SIG-M5 treated with dmso at 0.1 percent for 504 hours (cell line): Measurements from ENCODE around the gene AXIN2.
"Not testable (repeated sequence)": the region's sequence is repeated elsewhere in the genome, so short reads cannot be mapped to it uniquely, and the experiment has no call there.

Source experiments
- DNase-seq: peaks from one replicate; lab custom pipeline; 2025; ENCODE audit not compliant: unreplicated experiment; lab: John Stamatoyannopoulos, UW

AXIN2 gene

GRCh38 chr17:65523853-65524664 is 37.4 kb downstream of the AXIN2 start:
- DNase-seq: no peak

DNA sequence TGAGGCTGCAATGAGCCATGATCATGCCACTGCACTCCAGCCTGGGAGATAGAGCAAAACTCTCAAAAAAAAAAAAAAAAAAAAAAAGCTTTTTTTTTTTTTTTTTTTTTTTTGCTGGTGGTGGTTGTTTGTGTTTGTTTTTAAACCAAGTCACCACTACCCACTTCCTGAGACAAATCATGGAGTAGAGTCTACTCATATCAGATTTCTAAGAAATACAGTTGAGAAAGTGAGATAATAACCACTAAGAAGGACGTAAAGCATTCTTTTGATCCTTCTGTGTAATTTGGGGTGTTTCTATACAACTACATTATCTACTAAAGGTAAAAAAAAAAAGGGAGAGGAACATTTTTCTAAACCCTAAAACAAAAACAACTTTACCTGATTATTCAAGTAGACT is 38.0 kb downstream of the AXIN2 start:
- DNase-seq: no peak

DNA sequence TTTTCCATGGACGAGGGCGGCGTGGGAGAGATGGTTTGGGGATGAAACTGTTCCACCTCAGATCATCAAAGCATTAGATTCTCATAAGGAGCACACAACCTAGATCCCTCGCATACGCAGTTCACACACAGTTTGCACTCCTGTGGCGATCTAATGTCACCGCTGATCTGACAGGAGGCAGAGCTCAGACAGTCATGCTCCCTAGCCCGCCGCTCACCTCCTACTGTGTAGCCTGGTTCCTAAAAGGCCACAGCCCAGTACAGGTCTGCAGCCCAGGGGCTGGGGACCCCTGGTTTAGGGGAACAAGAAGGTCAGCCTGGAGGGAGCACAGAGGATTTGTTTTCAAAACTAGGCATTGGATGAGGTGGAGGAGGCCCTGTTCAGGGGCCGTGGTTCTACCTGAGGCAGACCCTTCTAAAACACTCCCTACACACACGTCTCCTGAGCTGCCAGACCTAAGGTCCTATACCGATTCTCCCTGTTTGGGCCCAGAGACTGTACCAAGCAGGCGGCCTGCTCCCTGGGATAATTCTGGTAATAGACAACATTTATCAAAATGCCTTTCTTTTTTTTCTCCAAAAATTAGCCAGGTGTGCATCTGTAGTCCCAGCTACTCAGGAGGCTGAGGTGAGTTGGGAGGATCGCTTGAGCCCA is 38.6 kb downstream of the AXIN2 start:
- DNase-seq: no peak

DNA sequence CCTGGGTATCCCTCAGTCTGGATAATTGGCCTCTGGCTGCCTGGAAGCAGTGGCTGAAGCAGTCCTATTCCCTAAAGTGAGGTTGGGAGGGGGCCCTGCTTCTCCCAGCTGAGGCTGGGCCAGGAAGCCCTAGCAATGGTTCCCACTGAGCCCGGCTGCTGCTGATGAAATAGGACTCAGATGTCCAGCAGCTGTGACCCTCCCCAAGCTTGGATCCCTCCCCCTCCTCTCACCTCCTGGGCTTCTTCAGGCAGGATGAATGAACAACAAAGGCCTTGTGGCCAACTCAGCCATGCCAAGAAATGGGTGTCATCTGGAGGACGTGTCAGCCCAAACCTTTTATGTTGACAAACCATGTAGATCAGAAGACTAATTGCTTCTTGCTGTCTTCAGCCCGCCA is 42.0 kb downstream of the AXIN2 start:
- DNase-seq: no peak

DNA sequence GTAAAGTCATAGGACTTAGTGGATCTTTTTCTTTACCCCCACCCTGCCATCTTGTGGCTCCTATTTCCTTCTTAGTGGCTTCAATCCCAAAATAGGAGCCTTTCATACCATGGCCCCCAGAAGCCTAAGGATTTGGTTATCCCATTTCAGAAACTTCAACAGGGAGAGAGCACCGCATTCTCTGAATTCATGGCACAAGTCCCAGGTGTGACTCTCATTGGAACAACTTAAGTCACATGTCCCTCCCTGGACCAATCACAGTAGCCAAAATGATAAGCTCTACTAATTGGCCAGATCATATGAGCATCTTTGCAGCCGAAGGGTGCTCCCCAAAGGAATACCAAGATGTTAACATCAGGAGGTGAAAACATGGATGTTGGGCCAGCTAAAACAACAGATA is 43.2 kb downstream of the AXIN2 start:
- no peak for DNase-seq

GRCh38 chr17:65515959-65516948 is 45.2 kb downstream of the AXIN2 start:
- no peak for DNase-seq

GRCh38 chr17:65515512-65515911 is 45.9 kb downstream of the AXIN2 start:
- no peak for DNase-seq

GRCh38 chr17:65514541-65514940 is 46.9 kb downstream of the AXIN2 start:
- no peak for DNase-seq

- no peak for DNase-seq
These were observed 47.4 kb downstream of the AXIN2 start for GRCh38 chr17:65514082-65514481.

DNA sequence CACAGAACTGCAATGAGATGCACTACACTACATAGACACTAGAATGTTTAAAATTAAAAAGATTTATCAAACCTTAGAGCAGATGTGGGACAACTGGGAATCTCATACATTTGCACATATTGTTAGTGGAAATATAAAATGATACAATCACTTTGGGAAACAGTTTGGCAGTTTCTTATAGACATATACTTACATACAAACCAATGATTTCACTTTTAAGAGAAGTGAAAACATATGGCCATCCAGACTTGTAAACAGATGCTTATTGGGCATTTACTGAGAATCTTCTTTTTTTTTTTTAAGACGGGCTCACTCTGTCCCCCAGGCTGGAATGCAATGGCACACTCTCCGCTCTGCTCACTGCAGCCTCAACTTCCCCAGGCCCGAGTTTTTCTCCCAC is 50.1 kb downstream of the AXIN2 start:
- DNase-seq: no peak

GRCh38 chr17:65509032-65509431 is 52.4 kb downstream of the AXIN2 start:
- no peak for DNase-seq

GRCh38 chr17:65504673-65505072 is 56.8 kb downstream of the AXIN2 start:
- not testable (repeated sequence) for DNase-seq

- DNase-seq: no peak
These were observed 57.3 kb downstream of the AXIN2 start for GRCh38 chr17:65504141-65504540.

DNA sequence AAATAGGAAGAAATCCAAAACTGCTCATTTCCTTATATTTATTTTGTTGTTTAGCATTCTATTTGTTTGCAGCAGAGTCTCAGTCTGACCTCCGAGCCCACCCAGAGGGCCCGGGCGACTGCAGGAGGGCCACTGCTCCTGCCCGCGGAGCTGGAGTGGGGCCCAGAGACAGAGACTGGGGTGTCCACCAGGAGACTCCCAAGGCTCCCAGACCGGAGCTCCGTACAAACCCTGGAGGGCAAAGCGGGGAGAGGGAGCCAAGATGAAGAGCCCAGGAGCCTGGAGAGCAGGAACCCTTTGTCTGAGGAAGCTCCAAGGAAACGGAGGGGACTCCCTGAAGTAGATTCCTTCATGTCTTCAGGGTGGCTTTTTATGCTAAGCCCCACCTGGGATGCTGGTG is 57.9 kb downstream of the AXIN2 start:
- no peak for DNase-seq

GRCh38 chr17:65498816-65499215 is 62.6 kb downstream of the AXIN2 start:
- DNase-seq: no peak

GRCh38 chr17:65496801-65497200 is 64.6 kb downstream of the AXIN2 start:
- DNase-seq: no peak

DNA sequence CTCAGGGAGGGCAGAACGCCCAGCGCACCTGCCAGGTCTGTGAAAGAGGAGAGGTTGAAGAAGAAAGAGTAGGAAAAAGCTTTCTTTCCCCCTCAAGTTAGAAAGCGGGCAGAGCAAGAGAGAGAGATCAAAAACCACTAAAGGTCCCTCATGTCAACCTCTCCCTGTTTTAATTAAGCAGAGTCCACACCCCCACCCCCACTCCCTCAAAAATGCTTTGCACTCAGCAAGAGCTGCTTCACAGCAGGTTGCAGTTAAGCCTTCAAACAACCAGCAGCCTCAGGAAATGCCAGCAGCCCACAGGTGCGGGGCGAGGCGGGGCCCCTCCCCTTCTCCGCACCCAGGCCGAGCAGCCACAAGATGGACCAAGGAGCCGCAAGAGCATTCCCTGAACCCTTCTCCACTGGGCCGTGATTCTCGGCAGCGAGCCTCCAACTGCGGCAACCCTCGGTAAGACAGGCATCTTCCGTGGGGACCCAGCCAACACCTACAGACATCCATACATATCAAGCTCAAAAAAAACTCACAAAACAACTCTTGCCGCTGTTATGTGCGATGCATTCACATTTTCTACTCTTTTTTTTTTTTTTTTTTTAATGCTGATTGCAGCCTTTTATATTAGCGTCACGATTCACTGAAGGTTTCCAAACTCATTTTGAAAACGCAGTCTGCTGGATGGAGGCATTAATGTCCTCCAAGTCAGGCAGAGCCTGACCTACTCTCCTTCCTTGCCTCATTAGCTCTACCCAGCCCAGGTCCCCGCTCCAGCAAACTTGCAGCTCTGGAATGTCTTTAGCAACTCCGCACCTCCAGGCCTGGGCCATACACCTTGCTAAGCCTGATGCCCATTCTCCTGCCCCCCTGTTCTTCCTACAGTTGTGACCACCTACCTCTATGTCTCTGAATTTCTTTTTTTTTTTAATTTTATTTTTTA is 66.1 kb downstream of the AXIN2 start:
- no peak for DNase-seq

DNA sequence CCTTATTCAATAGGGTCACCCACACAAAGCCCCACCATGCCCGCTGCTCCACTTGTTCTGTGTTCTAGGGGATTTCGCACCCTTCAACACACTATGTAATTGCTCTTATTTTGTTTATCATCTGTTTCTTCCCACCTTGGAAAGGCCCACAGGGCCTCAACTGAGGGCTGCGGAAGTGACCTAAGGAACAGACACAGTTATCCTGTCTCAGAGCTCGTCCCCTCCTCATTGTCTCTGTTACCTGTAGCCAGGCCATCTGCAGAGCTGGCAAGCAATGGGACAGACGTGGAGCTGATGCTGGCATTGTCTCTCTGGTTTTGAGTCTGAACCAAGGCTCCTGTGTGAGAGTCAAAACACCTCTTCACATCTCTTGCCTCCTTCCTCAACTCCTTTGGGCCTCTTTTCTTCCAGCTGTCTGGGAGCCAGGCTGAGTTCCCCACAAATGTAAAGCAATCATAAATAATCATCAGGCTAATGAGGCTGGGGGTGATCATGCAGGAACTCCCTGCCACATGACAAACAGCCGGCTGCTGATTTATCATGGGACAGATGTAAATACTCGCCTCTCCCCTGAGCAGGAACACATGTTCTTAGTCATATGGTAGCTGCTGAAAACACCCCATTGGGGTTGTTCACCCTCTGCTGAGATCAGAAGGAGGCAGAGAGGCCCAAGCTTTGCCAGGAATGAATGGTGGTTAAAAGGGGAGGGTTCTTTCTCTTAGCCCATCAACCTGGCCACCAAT is 71.9 kb downstream of the AXIN2 start:
- DNase-seq: no peak

GRCh38 chr17:65488665-65489064 is 72.8 kb downstream of the AXIN2 start:
- DNase-seq: no peak

- DNase-seq: no peak
These were observed 73.5 kb downstream of the AXIN2 start for GRCh38 chr17:65487990-65488389.
